Adrenal gland (tissue), 12 donors: Measurements from ENCODE around the gene MAPK4. TPM values are rescaled to one million over a fixed set of nuclear protein-coding genes. Genes with fewer than 3 reads are reported as not detected.

Experiments
- DNase-seq, 7 donors: peaks; one replicate each; pipeline ENCODE4 v3.0.0-alpha.2; 2019 to 2020
- H3K27ac ChIP-seq, 5 donors: fragments of 200-600 bp; sonication (generic) in 4 of 5; 1 replicate in 3 of 5; 2 replicates in 2 of 5; pipeline versions ENCODE4 v1.5.1 to v1.8.0; 2016 to 2020; ENCODE audit warnings: mild to moderate bottlenecking in 1 of 5
- H3K27me3 ChIP-seq: fragments of 200-600 bp; 2 replicates; pipeline ENCODE4 v1.8.0; 2021
- H3K36me3 ChIP-seq, 2 donors: fragments of 200-600 bp; replicated peaks in 1 of 2; 1 replicate in 1 of 2; 2 replicates in 1 of 2; pipeline versions ENCODE4 v1.5.1 to v1.8.0; 2018 to 2022
- H3K4me1 ChIP-seq, 2 donors: fragments of 200-600 bp; replicated peaks in 1 of 2; 1 replicate in 1 of 2; 2 replicates in 1 of 2; pipeline versions ENCODE4 v1.5.1 to v1.8.0; 2018 to 2021
- H3K4me3 ChIP-seq, 4 donors: fragments of 200-600 bp; sonication (generic) in 3 of 4; one replicate each; pipeline ENCODE4 v1.5.1; 2016 to 2018
- H3K9me3 ChIP-seq, 3 donors: fragments of 200-600 bp; sonication (generic) in 1 of 3; replicated peaks in 1 of 3; 1 replicate in 2 of 3; 2 replicates in 1 of 3; pipeline versions ENCODE4 v1.5.1 to v1.8.0; 2016 to 2021
- CTCF ChIP-seq, 6 experiments: fragments of 450-650 bp in 4 of 6; fragments of 200-600 bp in 2 of 6; sonication (generic) in 1 of 6; IDR thresholded peaks; 1 replicate in 5 of 6; 2 replicates in 1 of 6; pipeline versions ENCODE4 v1.5.1 to v1.8.0; 2016 to 2021; ENCODE audit warnings: antibody characterized with exemption in 6 of 6, mild to moderate bottlenecking in 2 of 6, moderate library complexity in 1 of 6
- POLR2A ChIP-seq, 2 donors: fragments of 450-650 bp; IDR thresholded peaks; one replicate each; pipeline ENCODE4 v1.6.1; 2017; ENCODE audit warnings: antibody characterized with exemption in 2 of 2, mild to moderate bottlenecking in 2 of 2, moderate library complexity in 1 of 2
- WGBS, 4 donors: extraction: QIAGEN DNeasy Blood & Tissue Kit in 2 of 4; methylation state at CpG; one replicate each; pipeline versions ENCODE4 v1.1.5 to v1.1.7; 2013 to 2017; 5-methylcytosine and 5-hydroxymethylcytosine counted together
- intact Hi-C, 2 donors: fragments of 100-400 bp; cut with DNase I; formaldehyde crosslinking; loops; one replicate each; pipeline versions ENCODE4 v1.14.1 to v1.15.0; 2022 to 2023
- polyA plus RNA-seq, 3 donors: library from polyadenylated mRNA; stranded (reverse); fragments of 200-250 nt in 2 of 3; fragments of 350-450 nt in 1 of 3; fragmentation: Illumina TruSeq in 1 of 3; extraction: RNeasy Lipid Tissue Mini Kit (QIAGEN cat#74804) in 1 of 3; gene quantifications; one replicate each; pipeline ENCODE4 v1.2.3, GENCODE V29; 2013 to 2014
- total RNA-seq, 9 donors: library from RNA; depleted of rRNA in 4 of 9; stranded (reverse); fragments of >200 nt in 4 of 9; fragments of 120-200 nt in 1 of 9; fragmentation: NEBNext Ultra II Directional in 1 of 9; extraction: Animal tissue kit (Norgen Biotek cat#: 25700) in 1 of 9; gene quantifications; one replicate each; pipeline versions ENCODE4 v1.1.0 to v1.2.4, GENCODE V29; 2013 to 2023
- donor health status: healthy with polysubstance abuse.
- donor health status: Bipolar disorder and iron deficiency.
- donor health status: DM: yes; HTN: yes; CAD: no.
- donor health status: DM: no; HTN: no; CAD: no.
- donor health status: DM: no; HTN: no; CAD: no.
- donor health status: DM: yes; HTN: yes; CAD: no.

Gene MAPK4
- total and polyA plus RNA-seq, 12 donors: 16.3 to 231 (median 33.9) TPM

- Histone ChIP-seq H3K9me3 (no peaks in the 10 kb centered on the region), H3K27me3 (no peaks in the 10 kb centered on the region), H3K4me1 (peaks cover 0 to 6% of the 10 kb centered on the region in 2 donors), H3K36me3 (no peaks in the 10 kb centered on the region), H3K4me3 (no peak overlapping the region), H3K27ac (no peak overlapping the region)
- intact Hi-C loops: no loop called here
- TF ChIP-seq CTCF (IDR thresholded peaks at IDR 0.05): no peak
- no peak for TF ChIP-seq POLR2A (IDR thresholded peaks at IDR 0.05)
- no peak for DNase-seq
- WGBS, 4 donors: 85 to 96% (median 91%) methylated on average over 1 of the region's 1 CpG
Observed at GRCh38 chr18:50682852-50683251, 123.0 kb downstream of the MAPK4 start.

GRCh38 chr18:50686409-50686808 is 126.5 kb downstream of the MAPK4 start:
- no peaks in the 10 kb centered on the region for H3K27me3 ChIP-seq
- intact Hi-C loops: no loop called here
- peaks cover 0 to 2% of the 10 kb centered on the region in 2 donors for H3K4me1 ChIP-seq
- DNase-seq: no peak
- no peak for TF ChIP-seq CTCF (IDR thresholded peaks at IDR 0.05)
- H3K36me3 ChIP-seq: no peaks in the 10 kb centered on the region
- H3K4me3 ChIP-seq: no peak overlapping the region
- 84 to 90% (median 89%) methylated on average over 8 of the region's 8 CpGs for WGBS, 4 donors
- no peak overlapping the region for H3K27ac ChIP-seq
- no peaks in the 10 kb centered on the region for H3K9me3 ChIP-seq

- H3K27me3 ChIP-seq: no peaks in the 10 kb centered on the region
- no peaks in the 10 kb centered on the region for H3K9me3 ChIP-seq
- no peak for TF ChIP-seq CTCF (IDR thresholded peaks at IDR 0.05)
- TF ChIP-seq POLR2A (IDR thresholded peaks at IDR 0.05): no peak
- H3K4me1 ChIP-seq: no peaks in the 10 kb centered on the region
- H3K27ac ChIP-seq: no peak overlapping the region
- WGBS, 4 donors: 73 to 91% (median 86%) methylated on average over 4 to 11 of the region's 11 CpGs
- no peaks in the 10 kb centered on the region for H3K36me3 ChIP-seq
- H3K4me3 ChIP-seq: no peak overlapping the region
- no peak for DNase-seq
- intact Hi-C loops: no loop called here
Observed at GRCh38 chr18:50687491-50687890, 127.6 kb downstream of the MAPK4 start.

GRCh38 chr18:50689578-50689977 is 129.7 kb downstream of the MAPK4 start:
- no peak for DNase-seq
- Histone ChIP-seq H3K4me1 (no peaks in the 10 kb centered on the region), H3K27ac (no peak overlapping the region), H3K36me3 (no peaks in the 10 kb centered on the region), H3K9me3 (no peaks in the 10 kb centered on the region), H3K4me3 (no peak overlapping the region), H3K27me3 (no peaks in the 10 kb centered on the region)
- TF ChIP-seq CTCF (IDR thresholded peaks at IDR 0.05) (no peak), POLR2A (IDR thresholded peaks at IDR 0.05) (no peak)
- 86 to 98% (median 96%) methylated on average over 6 of the region's 6 CpGs for WGBS, 4 donors
- intact Hi-C loops: no loop called here
